GM12874 (cell line): ENCODE measurements around the gene C12orf54.

Experiments used
- CTCF ChIP-seq: IDR thresholded peaks from 2 replicates; pipeline ENCODE4 v1.5.1; 2011; ENCODE audit warnings: low read depth, mild to moderate bottlenecking, control low read depth, low read length, moderate library complexity; ENCODE audit not compliant: insufficient read depth

C12orf54 gene

GRCh38 chr12:48482198-48482597 is at the start of gene C12orf54:
Gene C12orf54, plus strand, starts transcription at chr12:48482498. Its CDS starts 799 bp downstream, at chr12:48483297.
- TF ChIP-seq CTCF, result no peak

- TF ChIP-seq CTCF, result no peak
Measured at GRCh38 chr12:48441069-48441468, 41.2 kb upstream of the C12orf54 start.

- peak; percentile 34; the same call in 1 of the 2 replicates for TF ChIP-seq CTCF
Measured at GRCh38 chr12:48442179-48442847, 40.0 kb upstream of the C12orf54 start.

GRCh38 chr12:48445538-48445937 is 36.8 kb upstream of the C12orf54 start:
- no peak for TF ChIP-seq CTCF

- no peak for TF ChIP-seq CTCF
Measured at GRCh38 chr12:48446161-48446776, 36.0 kb upstream of the C12orf54 start.

GRCh38 chr12:48447755-48448154 is 34.5 kb upstream of the C12orf54 start:
- TF ChIP-seq CTCF, result no peak

GRCh38 chr12:48451372-48451771 is 30.9 kb upstream of the C12orf54 start:
- no peak for TF ChIP-seq CTCF
